Measurements from ENCODE around the gene GABRG3.

GRCh38 chr15:27254055-27254454 lies 283.1 kb downstream of the GABRG3 start:
- TF ChIP-seq POLR2A (IDR thresholded peaks at IDR 0.05; ENCODE audit: low read depth, low read length) (no peak), RFX5 (IDR thresholded peaks at IDR 0.05; ENCODE audit: low read depth, low read length) (no peak), CTCF (conservative IDR thresholded peaks at IDR 0.05; ENCODE audit: low read depth, low read length) (no peak), CEBPB (IDR thresholded peaks at IDR 0.05; ENCODE audit: low read depth, low read length) (no peak)

Measured in IMR-90 (cell line).